HG02610 (cell line): ENCODE measurements around the gene CHST9.
"Not testable (repeated sequence)": the region's sequence is repeated elsewhere in the genome, so short reads cannot be mapped to it uniquely, and the experiment has no call there.

Experiments used
- ATAC-seq: cut with Tn5 transposase; IDR thresholded peaks from one replicate; pipeline ENCODE4 v1.9.1; 2021; ENCODE audit warnings: mild to moderate bottlenecking, moderate library complexity; ENCODE audit not compliant: unreplicated experiment

CHST9 gene

DNA sequence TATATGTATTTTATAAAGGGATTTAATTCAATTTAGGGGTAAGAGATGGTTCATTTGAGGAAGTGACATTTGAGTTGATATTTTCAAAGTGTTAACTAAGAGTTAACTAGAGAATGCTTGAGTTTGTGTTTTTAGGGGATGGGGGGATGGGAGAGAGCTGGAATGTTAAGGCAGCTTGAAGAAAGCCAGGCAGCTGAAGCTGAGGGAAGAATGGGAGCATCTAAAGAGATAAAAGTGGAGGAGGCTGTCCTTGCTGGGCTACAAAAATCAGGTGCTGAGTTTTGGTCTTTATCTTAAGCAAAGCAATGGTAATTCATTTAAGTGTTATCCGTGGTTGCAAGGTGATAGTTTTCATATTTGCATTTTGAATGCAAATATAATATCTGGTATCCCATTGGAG lies 9.2 kb downstream of the CHST9 start:
- ATAC-seq, result no peak

DNA sequence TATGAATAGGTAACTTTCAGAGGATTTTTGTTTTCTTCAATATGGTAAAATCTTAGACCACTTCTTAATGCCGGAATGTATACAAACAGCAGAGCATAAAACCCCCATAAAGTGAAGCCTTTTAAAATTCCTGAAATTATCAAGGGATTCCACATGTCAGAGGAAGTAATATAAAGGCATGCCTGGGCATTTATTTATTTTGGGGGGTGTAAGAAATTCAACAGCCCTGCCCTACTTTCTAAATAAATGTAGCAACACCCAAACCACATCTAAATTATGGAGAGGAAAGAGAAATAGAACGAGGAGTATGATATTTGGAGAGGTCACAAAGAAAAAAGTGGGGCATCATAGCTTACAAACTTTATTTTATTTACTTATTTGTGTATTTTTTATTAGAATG lies 9.9 kb downstream of the CHST9 start:
- ATAC-seq, result no peak

- ATAC-seq, result no peak
Measured at GRCh38 chr18:27171993-27172392, 13.1 kb downstream of the CHST9 start.

DNA sequence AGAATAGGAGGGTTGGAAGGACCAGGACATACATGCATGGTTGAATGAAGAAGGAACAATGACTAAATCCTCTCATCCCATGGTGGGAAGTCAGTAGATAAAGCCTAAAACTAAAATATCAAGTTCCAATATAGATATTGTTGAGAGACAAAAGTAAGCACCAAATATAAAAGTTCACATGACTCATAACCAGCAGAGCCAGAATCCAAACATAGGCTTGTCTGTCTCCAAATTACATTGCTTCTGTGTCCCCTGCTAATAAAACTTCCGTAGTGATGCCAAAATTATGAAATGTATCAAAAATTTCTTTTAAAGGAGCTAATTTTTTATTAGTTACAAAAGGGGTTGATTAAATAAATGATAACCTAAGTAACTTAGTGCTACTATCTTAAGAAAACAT lies 19.7 kb downstream of the CHST9 start:
- ATAC-seq, result no peak

DNA sequence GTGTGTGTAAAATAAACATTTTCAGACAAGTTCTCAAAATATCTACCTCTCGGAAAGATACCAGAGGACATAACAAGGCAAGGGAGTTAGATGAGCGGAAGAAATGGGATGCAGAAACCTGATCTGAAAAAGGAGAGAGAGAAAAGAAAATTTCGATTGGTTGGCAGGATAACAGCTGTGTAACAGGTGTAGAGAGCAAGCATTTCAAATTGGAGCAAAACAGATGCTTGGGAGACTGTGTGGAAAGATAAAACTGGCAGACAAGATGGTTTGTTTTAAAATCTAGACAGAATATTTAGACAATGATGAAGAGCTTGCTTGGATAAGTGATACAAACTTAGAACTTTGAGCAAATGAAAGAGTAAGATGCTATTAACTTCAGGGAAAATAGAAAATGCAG lies 20.2 kb downstream of the CHST9 start:
- ATAC-seq, result no peak

DNA sequence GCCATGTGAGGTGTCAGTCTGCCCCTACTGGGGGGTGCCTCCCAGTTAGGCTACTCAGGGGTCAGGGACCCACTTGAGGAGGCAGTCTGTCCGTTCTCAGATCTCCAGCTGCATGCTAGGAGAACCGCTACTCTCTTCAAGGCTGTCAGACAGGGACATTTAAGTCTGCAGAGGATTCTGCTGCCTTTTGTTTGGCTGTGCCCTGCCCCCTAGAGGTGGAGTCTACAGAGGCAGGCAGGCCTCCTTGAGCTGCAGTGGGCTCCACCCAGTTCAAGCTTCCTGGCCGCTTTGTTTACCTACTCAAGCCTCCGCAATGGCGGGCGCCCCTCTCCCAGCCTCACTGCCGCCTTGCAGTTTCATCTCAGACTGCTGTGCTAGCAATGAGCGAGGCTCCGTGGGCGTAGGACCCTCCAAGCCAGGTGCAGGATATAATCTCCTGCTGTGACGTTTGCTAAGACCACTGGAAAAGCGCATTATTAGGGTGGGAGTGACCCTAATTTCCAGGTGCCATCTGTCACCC lies 21.9 kb downstream of the CHST9 start:
- ATAC-seq, result not testable (repeated sequence)

DNA sequence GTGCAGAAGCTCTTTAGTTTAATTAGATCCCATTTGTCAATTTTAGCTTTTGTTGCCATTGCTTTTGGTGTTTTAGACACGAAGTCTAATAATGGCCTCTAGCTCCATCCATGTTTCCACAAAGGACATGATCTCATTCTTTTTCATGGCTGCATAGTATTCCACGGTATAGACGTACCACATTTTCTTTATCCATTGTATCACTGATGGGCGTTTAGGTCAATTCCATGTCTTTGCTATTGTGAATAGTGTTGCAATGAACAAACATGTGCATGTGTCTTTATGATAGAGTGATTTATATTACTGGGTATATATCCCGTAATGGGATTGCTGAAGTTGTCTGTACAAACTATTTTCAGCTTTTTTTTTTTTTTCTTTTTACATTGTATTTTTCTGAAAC lies 35.9 kb downstream of the CHST9 start:
- ATAC-seq, result not testable (repeated sequence)

GRCh38 chr18:27144672-27145071 lies 40.4 kb downstream of the CHST9 start:
- ATAC-seq, result no peak

- ATAC-seq, result no peak
Measured at GRCh38 chr18:27143580-27144287, 41.4 kb downstream of the CHST9 start.

DNA sequence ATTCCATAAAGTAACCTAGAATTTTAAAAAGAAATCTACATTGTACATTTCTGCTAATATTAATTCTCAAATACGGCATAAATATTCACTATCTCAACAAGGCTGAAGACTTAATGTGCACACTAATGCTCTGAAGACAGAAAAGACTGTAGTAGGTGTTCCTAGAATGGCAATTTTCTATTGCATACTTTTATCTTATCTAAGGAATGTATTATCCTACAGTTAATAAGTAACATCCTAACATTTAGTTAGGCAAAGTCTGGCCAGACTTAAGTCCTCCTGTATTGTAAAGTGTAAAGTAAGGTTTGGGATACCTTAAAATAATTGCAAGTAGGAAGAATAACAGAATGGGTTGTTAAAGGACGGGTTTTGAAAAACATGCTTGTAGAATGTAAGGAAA lies 42.2 kb downstream of the CHST9 start:
- no peak for ATAC-seq

DNA sequence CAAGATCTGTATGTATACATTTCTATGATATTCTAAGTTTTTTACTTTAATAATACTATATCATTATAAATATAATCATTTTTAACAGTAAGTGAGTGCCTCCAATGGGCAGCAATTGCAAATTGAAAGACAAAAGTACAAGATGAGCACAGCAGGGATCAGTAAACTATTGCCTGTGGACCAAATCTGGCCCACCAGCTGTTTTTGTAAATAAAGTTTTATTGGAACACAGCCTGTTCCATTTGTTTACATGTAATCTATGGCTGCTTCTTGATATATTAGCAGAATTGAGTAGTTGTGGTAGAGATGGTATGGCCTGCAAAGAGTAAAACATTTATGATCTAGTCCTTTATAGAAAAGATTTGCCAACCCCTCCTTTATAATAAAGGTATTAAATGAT lies 43.2 kb downstream of the CHST9 start:
- no peak for ATAC-seq

DNA sequence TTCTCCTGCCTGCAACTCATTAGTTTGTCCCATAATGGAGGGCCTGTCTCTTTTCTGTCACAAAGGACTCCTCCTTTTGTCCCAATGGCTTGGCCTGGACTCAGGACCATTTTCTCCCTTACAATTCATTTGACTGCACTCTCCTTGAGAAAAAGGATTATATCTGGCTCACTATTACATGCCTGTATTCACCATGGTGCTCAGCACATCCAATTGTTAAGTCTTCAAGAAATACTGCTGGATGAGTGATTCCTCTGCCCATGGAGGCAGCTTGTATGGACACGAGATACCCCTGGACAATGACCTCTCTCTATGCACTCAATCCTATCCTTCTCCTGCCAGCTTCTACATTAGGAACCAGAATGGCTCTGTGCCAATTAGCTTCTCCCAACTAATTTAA lies 47.0 kb downstream of the CHST9 start:
- ATAC-seq, result no peak

GRCh38 chr18:27136208-27136535 lies 48.9 kb downstream of the CHST9 start:
- ATAC-seq, result no peak

- no peak for ATAC-seq
Measured at GRCh38 chr18:27135504-27136207, 49.5 kb downstream of the CHST9 start.

DNA sequence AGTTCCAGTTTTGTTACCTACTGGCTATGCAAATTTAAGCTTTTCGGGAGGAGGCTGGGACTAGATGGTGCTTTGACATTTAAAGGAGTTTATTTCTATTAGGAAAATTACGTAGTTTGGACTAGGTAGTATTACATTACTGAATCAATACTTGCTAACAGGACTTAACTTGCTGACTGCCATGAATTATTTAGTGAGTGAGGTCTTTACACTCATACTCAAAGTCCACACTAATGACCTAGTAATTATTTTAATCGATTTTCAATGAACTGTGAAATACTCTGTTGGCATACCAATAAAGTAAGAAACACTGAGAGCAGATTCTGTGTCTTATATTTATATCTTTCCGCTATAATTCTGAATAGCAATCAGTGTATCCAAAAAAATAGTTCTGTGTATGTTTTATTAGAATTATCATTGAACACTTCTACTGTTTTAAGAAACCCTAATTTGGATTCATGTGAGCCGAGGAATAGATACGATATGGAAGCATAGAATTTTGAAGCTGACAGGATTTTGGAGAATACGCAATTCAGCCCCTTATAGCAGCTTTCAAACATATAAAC lies 55.0 kb downstream of the CHST9 start:
- no peak for ATAC-seq

DNA sequence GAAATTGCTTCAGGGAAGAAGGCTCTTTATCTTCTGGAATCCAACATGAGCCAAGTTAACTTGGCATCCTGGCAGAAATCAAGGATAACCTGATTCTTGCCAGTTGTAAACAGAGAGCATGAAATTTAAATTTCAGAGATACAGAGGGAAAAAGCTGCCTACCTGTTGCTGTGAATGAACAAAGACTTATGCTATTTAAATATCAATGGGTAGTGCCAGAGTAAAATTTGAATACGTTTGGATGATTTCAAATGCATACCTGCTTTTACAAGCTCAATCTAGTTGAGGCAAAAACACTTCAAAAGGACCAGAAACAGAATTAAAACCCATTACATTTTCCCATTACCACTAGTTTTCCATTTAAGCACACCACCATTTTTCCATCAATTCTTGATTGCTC lies 60.9 kb downstream of the CHST9 start:
- ATAC-seq, result no peak

DNA sequence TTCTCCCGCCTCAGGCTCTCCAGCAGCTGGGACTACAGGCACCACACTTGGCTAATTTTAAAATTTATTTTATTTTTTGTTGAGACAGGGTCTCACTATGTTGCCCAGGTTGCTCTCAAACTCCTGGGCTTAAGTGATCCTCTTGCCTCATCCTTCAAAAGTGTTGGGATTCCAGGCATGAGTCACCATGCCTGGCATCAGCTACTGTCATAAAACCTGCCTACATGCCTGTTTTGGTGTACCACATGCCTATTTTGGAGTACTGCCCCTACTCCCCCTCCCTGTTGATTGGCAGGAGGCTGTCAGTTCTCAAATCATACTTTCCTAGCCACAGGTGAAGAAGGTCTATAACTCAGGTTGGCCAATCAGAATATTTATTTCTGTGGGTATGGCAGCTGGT lies 64.0 kb downstream of the CHST9 start:
- no peak for ATAC-seq

GRCh38 chr18:27120246-27120645 lies 64.9 kb downstream of the CHST9 start:
- ATAC-seq, result no peak

DNA sequence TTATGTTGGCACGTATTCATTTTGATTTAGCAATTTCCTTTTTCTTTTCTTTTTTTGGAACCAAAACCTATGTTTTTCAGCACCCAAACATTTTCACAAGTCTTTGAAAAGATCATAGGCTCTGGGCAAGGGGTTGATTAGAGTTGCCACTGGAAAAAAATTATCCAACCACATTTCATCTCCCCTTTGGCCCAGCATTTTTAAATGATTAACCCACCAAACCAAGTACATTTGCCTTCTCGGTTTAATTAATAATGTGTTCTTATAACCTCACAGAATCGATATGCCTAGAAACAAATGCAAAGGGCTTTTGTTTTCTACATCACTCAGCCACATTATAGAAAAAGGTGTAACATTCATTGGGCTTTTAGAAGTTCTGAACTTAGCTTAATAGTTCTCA lies 66.1 kb downstream of the CHST9 start:
- no peak for ATAC-seq

DNA sequence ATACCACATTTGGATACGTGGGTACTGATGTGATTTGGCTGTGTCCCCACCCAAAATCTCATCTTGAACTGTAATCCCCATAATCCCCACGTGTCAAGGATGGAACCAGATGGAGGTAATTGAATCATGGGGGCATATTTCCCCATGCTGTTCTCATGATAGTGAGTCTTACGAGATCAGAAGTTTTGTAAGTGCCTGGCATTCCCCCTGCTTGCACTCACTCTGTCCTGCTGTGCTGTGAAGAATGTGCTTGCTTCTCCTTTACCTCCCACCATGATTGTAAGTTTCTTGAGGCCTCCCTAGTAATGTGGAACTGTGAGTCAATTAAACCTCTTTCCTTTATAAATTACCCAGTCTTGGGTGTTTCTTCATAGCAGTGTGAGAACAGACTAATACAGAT lies 70.3 kb downstream of the CHST9 start:
- ATAC-seq, result no peak

GRCh38 chr18:27113358-27113757 lies 71.8 kb downstream of the CHST9 start:
- no peak for ATAC-seq

GRCh38 chr18:27110319-27110718 lies 74.8 kb downstream of the CHST9 start:
- ATAC-seq, result no peak
